GM23338 (cell line): Measurements from ENCODE around the gene HTT.

Source experiments
- CREB1 ChIP-seq: fragments of 250-450 bp; sonication (Bioruptor Pico); IDR thresholded peaks from 2 replicates; pipeline ENCODE4 v1.5.0; 2020; ENCODE audit warnings: low read depth, mild to moderate bottlenecking, moderate library complexity
- CTCF ChIP-seq, 2 experiments: fragments of 200-600 bp in 1 of 2; sonication (generic) in 1 of 2; conservative IDR thresholded peaks; 2 replicates each; pipeline versions ENCODE4 v1.5.1 to v1.6.1; 2016 to 2017; ENCODE audit warnings: antibody characterized with exemption in 2 of 2, low read depth in 2 of 2, mild to moderate bottlenecking in 2 of 2, moderate library complexity in 1 of 2
- ETS1 ChIP-seq: IDR thresholded peaks from 2 replicates; pipeline ENCODE4 v1.6.1; 2016; ENCODE audit warnings: antibody characterized with exemption
- EZH2 ChIP-seq: fragments of 200-600 bp; sonication (generic); IDR thresholded peaks from one replicate; pipeline ENCODE4 v1.8.0; 2017; ENCODE audit warnings: antibody characterized with exemption, mild to moderate bottlenecking, low read depth; ENCODE audit not compliant: unreplicated experiment
- EZH2phosphoT487 ChIP-seq: fragments of 200-600 bp; sonication (generic); IDR thresholded peaks from one replicate; pipeline ENCODE4 v1.8.1; 2018; ENCODE audit warnings: antibody characterized with exemption; ENCODE audit not compliant: unreplicated experiment
- JUNB ChIP-seq: IDR thresholded peaks from one replicate; pipeline ENCODE4 v1.6.1; 2016; ENCODE audit warnings: antibody characterized with exemption; ENCODE audit not compliant: unreplicated experiment
- NANOG ChIP-seq: IDR thresholded peaks from 2 replicates; pipeline ENCODE4 v1.6.1; 2016; ENCODE audit warnings: antibody characterized with exemption, borderline replicate concordance
- POLR2AphosphoS5 ChIP-seq: IDR thresholded peaks from 2 replicates; pipeline ENCODE4 v1.6.1; 2016; ENCODE audit warnings: antibody characterized with exemption, low read depth
- REST ChIP-seq: IDR thresholded peaks from one replicate; pipeline ENCODE4 v1.6.1; 2018; ENCODE audit warnings: antibody characterized with exemption; ENCODE audit not compliant: unreplicated experiment
- STAT1 ChIP-seq: IDR thresholded peaks from one replicate; pipeline ENCODE4 v1.6.1; 2016; ENCODE audit warnings: antibody characterized with exemption; ENCODE audit not compliant: unreplicated experiment

- TF ChIP-seq CTCF (conservative IDR thresholded peaks at IDR 0.05; ENCODE audit: low read depth in 2 of 2) (no peak), EZH2 (no peak), POLR2AphosphoS5 (no peak), CREB1 (no peak), JUNB (no peak), REST (no peak), STAT1 (no peak), ETS1 (no peak), NANOG (no peak), EZH2phosphoT487 (no peak)
Observed at GRCh38 chr4:3290476-3290875, 216.0 kb downstream of the HTT start.
